Measurements from ENCODE around the gene DNMT3L. TPM values are rescaled to one million over a fixed set of nuclear protein-coding genes. Genes with fewer than 3 reads are reported as not detected.
A peak's percentile ranks its signal among the peaks of the same experiment; 100 is the strongest.
"Not testable (repeated sequence)": the region's sequence is repeated elsewhere in the genome, so short reads cannot be mapped to it uniquely, and the experiment has no call there.

Gene DNMT3L
- polyA plus RNA-seq, result not detected

DNA sequence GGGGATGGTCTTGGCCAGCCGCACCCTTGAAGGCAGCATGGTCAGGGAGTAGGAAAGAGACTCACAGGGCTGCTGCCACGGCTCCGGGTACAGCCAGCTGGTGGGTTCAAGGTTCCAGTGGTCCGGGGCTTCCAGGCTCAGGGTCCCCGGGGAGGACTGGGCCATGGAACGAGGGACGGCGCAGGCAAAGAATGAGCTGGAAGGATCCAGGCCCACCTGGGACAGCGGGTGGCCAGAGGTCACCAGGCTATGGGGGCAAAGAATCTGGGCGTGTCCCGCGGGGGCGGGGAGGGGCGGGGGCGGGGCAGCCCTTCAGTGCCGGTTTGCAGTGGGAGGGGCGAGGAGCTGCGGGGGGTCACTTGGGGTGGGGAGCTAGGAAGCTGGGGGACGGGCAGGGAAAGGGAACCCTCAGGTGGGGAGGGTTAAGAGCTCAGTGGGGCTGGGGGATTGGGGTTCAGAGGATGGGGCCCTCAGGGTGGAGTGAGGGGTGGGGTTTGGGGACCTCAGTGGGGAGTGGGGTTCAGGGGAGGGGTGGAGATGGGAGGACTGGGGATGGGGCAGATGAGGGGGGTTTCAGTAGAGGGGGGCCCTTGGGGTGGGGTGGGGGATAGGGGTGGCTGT, at the start of gene DNMT3L:
Gene DNMT3L (minus strand): TSS at position 223 of the 621 bp plus-strand sequence. CDS start 638 bp downstream, outside the sequence.
- 56 to 77% (median 70%) methylated on average over 17 to 19 of the region's 19 CpGs for WGBS, 3 donors
- no peak within 1 kb of the TSS for H3K27ac ChIP-seq (ENCODE audit: low read depth, low read length)

GRCh38 chr21:44310628-44311507, 49.2 kb upstream of the DNMT3L start:
- 91 to 94% (median 92%) methylated on average over 27 to 28 of the region's 28 CpGs for WGBS, 3 donors

DNA sequence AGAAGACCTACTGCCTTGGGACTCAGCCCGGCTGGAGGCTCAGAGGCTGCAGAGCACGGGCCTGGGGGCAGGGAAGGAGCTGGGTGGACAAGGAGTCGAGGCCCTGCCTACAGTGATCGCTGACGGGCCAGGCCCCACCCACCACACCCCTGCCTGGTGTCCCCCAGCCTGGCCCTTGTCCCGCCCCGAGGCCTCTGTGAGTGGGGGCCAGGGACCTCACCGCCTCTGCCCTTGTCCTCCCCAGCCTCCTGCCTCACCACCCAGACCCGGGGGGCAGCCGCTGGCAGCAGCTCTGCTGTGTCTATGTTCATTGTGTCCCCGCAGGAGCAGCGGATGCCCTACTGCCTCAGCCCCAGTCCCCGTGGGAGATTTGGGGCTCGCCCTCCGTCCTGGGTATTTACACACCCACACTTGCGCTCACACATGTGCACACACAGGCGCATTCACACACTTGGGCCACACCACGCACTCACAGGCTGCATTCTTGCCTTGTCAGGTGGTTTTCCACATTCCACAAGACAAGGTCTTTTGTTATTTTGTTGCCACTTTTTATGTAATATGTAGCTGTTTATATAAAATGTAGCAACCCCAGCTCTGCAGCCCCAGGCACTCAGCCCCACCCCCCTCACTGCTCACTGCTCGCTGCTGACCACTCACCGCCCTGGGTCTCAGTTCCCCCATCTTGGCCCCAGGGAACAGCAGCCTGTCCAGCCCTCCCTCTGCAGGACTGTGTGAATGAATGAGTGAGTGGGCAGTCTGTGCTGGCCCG, 45.4 kb upstream of the DNMT3L start:
- no peak overlapping the region for H3K27ac ChIP-seq (ENCODE audit: low read depth, low read length)
- WGBS, 3 donors, result 72 to 81% (median 78%) methylated on average over 18 to 21 of the region's 21 CpGs

More at GRCh38 chr21:44310628-44311507, 49.2 kb upstream of the DNMT3L start:
- H3K27ac ChIP-seq (ENCODE audit: low read depth, low read length), result no peak overlapping the region

DNA sequence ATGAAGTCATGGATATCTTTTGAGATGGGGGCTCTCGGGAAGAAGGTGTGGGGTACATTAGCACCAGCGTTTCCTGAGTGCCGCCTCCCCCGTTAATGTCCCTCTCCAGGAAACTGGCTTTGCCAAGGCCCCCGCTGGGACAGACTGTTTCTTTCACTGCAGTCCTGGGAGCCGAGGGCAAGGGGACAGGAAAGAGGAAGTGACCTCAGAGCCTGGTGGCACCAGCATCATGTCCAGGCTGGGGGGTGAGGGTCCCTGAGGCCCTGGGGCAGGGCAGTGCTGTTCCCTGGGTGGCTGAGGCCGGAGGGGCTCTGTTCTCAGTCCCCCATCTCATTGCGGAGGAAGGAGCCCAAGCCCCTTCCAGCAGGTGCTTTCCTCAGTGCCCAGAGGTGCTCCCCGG, 44.0 kb upstream of the DNMT3L start:
- WGBS, 3 donors, result 61 to 84% (median 64%) methylated on average over 8 to 9 of the region's 9 CpGs
- H3K27ac ChIP-seq (ENCODE audit: low read depth, low read length), result no peak overlapping the region

GRCh38 chr21:44304877-44305293, 43.2 kb upstream of the DNMT3L start:
- no peak overlapping the region for H3K27ac ChIP-seq (ENCODE audit: low read depth, low read length)
- WGBS, 3 donors, result 59 to 66% (median 66%) methylated on average over 8 of the region's 8 CpGs

- 73 to 84% (median 79%) methylated on average over 15 to 16 of the region's 16 CpGs for WGBS, 3 donors
- H3K27ac ChIP-seq (ENCODE audit: low read depth, low read length), result no peak overlapping the region
These were observed 42.4 kb upstream of the DNMT3L start for GRCh38 chr21:44304011-44304616.

GRCh38 chr21:44303490-44303981, 41.8 kb upstream of the DNMT3L start:
- 59 to 79% (median 60%) methylated on average over 12 of the region's 12 CpGs for WGBS, 3 donors
- H3K27ac ChIP-seq (ENCODE audit: low read depth, low read length), result no peak overlapping the region

GRCh38 chr21:44302573-44303401, 41.1 kb upstream of the DNMT3L start:
- 76 to 82% (median 78%) methylated on average over 22 to 23 of the region's 23 CpGs for WGBS, 3 donors
- H3K27ac ChIP-seq (ENCODE audit: low read depth, low read length), result not testable (repeated sequence)

DNA sequence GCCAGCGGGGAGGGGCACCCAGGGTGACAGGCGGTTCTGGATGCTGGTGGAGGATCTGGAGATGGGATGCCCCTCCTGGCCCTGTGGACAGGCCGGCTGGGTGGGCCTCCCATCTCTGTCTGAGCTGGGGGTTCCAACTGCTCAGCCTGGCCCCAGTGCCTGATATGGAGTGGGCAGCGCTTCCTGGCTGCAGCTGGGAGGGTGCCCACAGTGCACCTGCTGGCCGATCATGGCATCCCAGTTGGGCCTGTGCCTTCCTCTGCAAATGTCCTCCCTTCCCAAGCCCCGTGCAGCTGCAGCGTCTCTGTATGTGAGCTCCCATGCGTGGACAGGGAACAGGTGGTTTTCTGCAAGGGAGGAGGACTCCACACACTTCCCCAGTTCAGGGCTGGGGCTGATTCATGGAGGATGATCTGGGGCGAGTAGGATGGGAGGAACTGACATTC, 40.3 kb upstream of the DNMT3L start:
- H3K27ac ChIP-seq (ENCODE audit: low read depth, low read length), result no peak overlapping the region
- 54 to 76% (median 65%) methylated on average over 8 to 9 of the region's 9 CpGs for WGBS, 3 donors

DNA sequence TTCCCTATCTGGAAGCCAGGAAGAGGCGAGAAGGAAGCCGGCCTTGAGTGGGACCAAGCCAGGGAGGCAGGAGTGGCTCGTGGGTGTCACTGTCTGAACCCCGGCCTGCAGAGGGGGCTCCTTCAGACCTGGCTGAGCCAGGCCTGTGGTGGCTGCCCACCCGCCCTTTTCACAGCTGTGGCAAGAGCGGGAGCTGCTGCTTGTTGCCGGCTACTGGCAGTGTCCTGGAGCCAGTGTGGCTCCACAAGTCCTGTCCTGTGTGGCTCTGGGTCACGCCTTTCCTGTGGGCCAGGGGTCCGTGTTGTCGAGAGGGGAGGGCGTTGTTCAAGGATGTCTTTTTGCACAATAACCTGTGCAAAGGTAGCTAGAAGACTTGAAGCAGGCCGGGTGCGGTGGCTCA, 39.4 kb upstream of the DNMT3L start:
- H3K27ac ChIP-seq (ENCODE audit: low read depth, low read length), result peak overlapping the region; percentile 0
- WGBS, 3 donors, result 68 to 71% (median 69%) methylated on average over 13 of the region's 13 CpGs

DNA sequence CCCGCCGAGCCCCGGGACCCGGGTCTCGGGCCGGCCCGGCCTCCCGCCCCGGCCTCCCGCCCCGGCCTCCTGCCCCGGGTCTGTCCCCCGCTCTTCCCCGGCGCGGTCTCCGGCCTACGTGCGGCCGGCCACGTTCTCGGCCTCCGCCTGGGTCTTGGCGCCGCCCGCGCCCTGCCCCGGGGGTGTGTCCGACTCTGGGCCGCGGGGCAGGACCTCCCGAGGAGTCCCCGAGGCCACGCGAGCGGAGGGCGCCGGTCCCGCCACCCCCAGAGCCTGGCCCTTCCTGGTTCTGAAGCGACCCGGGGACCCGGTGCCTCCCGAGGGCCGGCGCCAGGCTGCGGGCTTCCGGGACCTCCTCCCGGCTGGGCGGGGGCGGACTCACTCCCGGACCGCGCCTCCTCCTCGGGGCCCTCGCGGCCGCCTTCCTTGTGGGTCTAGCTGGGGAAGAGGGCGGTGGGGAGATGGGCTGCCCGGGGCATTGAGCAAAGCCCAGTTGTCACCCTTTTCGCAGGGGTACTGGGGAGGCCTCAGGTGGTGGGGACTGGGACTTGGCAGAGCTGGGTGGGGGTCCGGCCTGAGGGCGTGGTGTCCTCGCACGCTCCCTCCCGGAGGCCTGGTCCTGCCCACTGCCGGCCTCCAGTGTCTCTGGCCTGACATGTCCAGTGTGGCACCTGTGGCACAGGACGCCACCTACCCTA, 38.7 kb upstream of the DNMT3L start:
- peak overlapping the region; percentile 0 for H3K27ac ChIP-seq (ENCODE audit: low read depth, low read length)
- WGBS, 3 donors, result 0 to 1% (median 1%) methylated on average over 46 to 67 of the region's 67 CpGs

GRCh38 chr21:44299458-44300261, 38.0 kb upstream of the DNMT3L start, which contains the start of gene PFKL:
TSS of gene PFKL (plus strand) at chr21:44300053. CDS start at chr21:44300106, 53 bp downstream.
- H3K27ac ChIP-seq (ENCODE audit: low read depth, low read length), result peak within 1 kb of the TSS; percentile 73
- 1% methylated on average over 68 to 94 of the region's 94 CpGs for WGBS, 3 donors

DNA sequence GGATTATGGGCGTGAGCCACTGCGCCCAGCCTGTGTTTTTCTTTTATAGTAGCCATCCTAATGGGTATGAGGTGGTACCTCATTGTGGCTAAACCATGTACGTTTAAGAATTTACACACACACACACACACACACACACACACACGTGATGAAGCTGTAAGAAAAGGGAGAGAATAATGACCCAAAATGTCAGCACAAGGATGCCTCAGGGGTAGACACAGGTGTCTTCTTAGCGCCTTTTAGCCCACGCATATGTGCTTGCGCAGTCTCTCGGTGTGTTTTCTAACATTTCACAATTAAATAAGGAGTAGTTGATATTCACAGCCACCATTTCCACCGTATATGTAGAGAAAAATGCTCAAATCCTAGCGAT, 37.4 kb upstream of the DNMT3L start:
- H3K27ac ChIP-seq (ENCODE audit: low read depth, low read length), result no peak overlapping the region
- 23 to 40% (median 27%) methylated on average over 10 of the region's 10 CpGs for WGBS, 3 donors

- WGBS, 3 donors, result 88 to 91% (median 88%) methylated on average over 2 of the region's 2 CpGs
These were observed 36.6 kb upstream of the DNMT3L start for GRCh38 chr21:44298301-44298700.

DNA sequence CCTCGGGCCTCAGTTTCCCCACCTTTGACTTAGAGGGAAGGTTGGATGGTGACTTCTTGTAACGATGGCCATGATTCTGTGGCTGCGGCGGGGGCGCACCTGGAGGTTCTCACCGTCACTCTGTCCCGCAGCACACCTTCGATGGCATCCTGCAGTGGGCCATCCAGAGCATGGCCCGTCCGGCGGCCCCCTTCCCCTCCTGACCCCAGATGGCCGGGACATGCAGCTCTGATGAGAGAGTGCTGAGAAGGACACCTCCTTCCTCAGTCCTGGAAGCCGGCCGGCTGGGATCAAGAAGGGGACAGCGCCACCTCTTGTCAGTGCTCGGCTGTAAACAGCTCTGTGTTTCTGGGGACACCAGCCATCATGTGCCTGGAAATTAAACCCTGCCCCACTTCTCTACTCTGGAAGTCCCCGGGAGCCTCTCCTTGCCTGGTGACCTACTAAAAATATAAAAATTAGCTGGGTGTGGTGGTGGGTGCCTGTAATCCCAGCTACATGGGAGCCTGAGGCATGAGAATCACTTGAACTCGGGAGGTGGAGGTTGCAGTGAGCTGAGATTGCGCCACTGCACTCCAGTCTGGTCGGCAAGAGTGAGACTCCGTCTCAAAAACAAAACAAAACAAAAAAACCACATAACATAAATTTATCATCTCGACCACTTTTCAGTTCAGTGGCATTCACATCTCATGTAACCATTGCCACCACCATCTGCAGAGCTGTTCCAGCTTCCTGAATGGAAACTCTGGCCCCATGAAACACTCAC, 36.0 kb upstream of the DNMT3L start:
- H3K27ac ChIP-seq (ENCODE audit: low read depth, low read length), result no peak overlapping the region
- 23 to 28% (median 25%) methylated on average over 21 to 22 of the region's 22 CpGs for WGBS, 3 donors

More at GRCh38 chr21:44298301-44298700, 36.6 kb upstream of the DNMT3L start:
- H3K27ac ChIP-seq (ENCODE audit: low read depth, low read length), result no peak overlapping the region

All from adipose tissue (tissue), 3 donors.